H9 (cell line): ENCODE measurements around the gene DALRD3. TPM values are rescaled to one million over a fixed set of nuclear protein-coding genes. Genes with fewer than 3 reads are reported as not detected.

Source experiments
- DNase-seq: peaks from one replicate; pipeline ENCODE4 v3.0.0-alpha.2; 2017
- H2AFZ ChIP-seq: one replicate; pipeline ENCODE4 v1.6.1; 2013; ENCODE audit warnings: mild to moderate bottlenecking, low read length, control low read depth, moderate library complexity
- H2AK5ac ChIP-seq: 2 replicates; pipeline ENCODE4 v1.6.1; 2013; ENCODE audit warnings: low read length, control low read depth, mixed read lengths; ENCODE audit not compliant: insufficient read length
- H2BK120ac ChIP-seq: one replicate; pipeline ENCODE4 v1.6.1; 2013; ENCODE audit warnings: low read depth, mild to moderate bottlenecking, low read length, control low read depth, inconsistent platforms; ENCODE audit not compliant: poor library complexity, severe bottlenecking
- H2BK12ac ChIP-seq: 2 replicates; pipeline ENCODE4 v1.6.1; 2013; ENCODE audit warnings: low read length, control low read depth, mixed read lengths, low read depth; ENCODE audit not compliant: insufficient read length
- H2BK15ac ChIP-seq: 2 replicates; pipeline ENCODE4 v1.6.1; 2013; ENCODE audit warnings: low read depth, low read length, control low read depth
- H2BK20ac ChIP-seq: one replicate; pipeline ENCODE4 v1.6.1; 2013; ENCODE audit warnings: low read depth, mild to moderate bottlenecking, low read length, control low read depth, inconsistent platforms; ENCODE audit not compliant: poor library complexity, severe bottlenecking
- H2BK5ac ChIP-seq: 2 replicates; pipeline ENCODE4 v1.6.1; 2013; ENCODE audit warnings: low read length, control low read depth, mixed read lengths; ENCODE audit not compliant: insufficient read length
- H3K14ac ChIP-seq: 2 replicates; pipeline ENCODE4 v1.6.1; 2013; ENCODE audit warnings: low read length, control low read depth; ENCODE audit not compliant: insufficient read depth
- H3K18ac ChIP-seq: 2 replicates; pipeline ENCODE4 v1.6.1; 2013; ENCODE audit warnings: low read depth, mild to moderate bottlenecking, mixed read lengths, low read length, control low read depth; ENCODE audit not compliant: insufficient read length
- H3K23ac ChIP-seq: 2 replicates; pipeline ENCODE4 v1.6.1; 2013; ENCODE audit warnings: low read length, control low read depth, mixed read lengths, low read depth; ENCODE audit not compliant: insufficient read length
- H3K23me2 ChIP-seq: 2 replicates; pipeline ENCODE4 v1.6.1; 2013; ENCODE audit warnings: low read depth, mild to moderate bottlenecking, mixed read lengths, low read length, control low read depth; ENCODE audit not compliant: insufficient read length, poor library complexity, severe bottlenecking
- H3K27ac ChIP-seq: 2 replicates; pipeline ENCODE4 v1.5.1; 2013; ENCODE audit warnings: low read length, control low read depth, mixed read lengths, low read depth; ENCODE audit not compliant: insufficient read length
- H3K27me3 ChIP-seq: 2 replicates; pipeline ENCODE4 v1.6.1; 2013; ENCODE audit warnings: low read length, control low read depth, inconsistent platforms; ENCODE audit not compliant: insufficient read depth
- H3K4ac ChIP-seq: 2 replicates; pipeline ENCODE4 v1.6.1; 2013; ENCODE audit warnings: low read depth, mild to moderate bottlenecking, control low read depth, inconsistent platforms, low read length, moderate library complexity
- H3K4me1 ChIP-seq: 2 replicates; pipeline ENCODE4 v1.6.1; 2013; ENCODE audit warnings: low read length, control low read depth, inconsistent platforms; ENCODE audit not compliant: insufficient read depth
- H3K4me2 ChIP-seq: 2 replicates; pipeline ENCODE4 v1.6.1; 2013; ENCODE audit warnings: low read length, control low read depth, mixed read lengths; ENCODE audit not compliant: insufficient read length, insufficient read depth
- H3K56ac ChIP-seq: 2 replicates; pipeline ENCODE4 v1.6.1; 2013; ENCODE audit warnings: low read depth, mild to moderate bottlenecking, mixed read lengths, low read length, control low read depth; ENCODE audit not compliant: insufficient read length
- H3K79me1 ChIP-seq: 2 replicates; pipeline ENCODE4 v1.6.1; 2013; ENCODE audit warnings: low read depth, mild to moderate bottlenecking, moderate library complexity, low read length, control low read depth, inconsistent platforms; ENCODE audit not compliant: insufficient read depth, poor library complexity, severe bottlenecking
- H3K79me2 ChIP-seq: 2 replicates; pipeline ENCODE4 v1.6.1; 2013; ENCODE audit warnings: low read length, control low read depth, inconsistent platforms; ENCODE audit not compliant: insufficient read depth
- H3K9ac ChIP-seq: 2 replicates; pipeline ENCODE4 v1.6.1; 2013; ENCODE audit warnings: low read length, control low read depth, mixed read lengths; ENCODE audit not compliant: insufficient read length; ENCODE audit errors: extremely low read depth
- H3K9me3 ChIP-seq: one replicate; pipeline ENCODE4 v1.6.1; 2013; ENCODE audit warnings: low read depth, low read length, inconsistent platforms; ENCODE audit not compliant: control insufficient read depth
- H3T11ph ChIP-seq: one replicate; pipeline ENCODE4 v1.6.1; 2013; ENCODE audit warnings: mild to moderate bottlenecking, low read length, control low read depth, inconsistent platforms
- H4K20me1 ChIP-seq: one replicate; pipeline ENCODE4 v1.6.1; 2013; ENCODE audit not compliant: control insufficient read depth, insufficient read length, insufficient read depth
- H4K5ac ChIP-seq: 2 replicates; pipeline ENCODE4 v1.6.1; 2013; ENCODE audit warnings: low read depth, mild to moderate bottlenecking, mixed read lengths, low read length, control low read depth; ENCODE audit not compliant: insufficient read length
- H4K8ac ChIP-seq: replicated peaks from 2 replicates; pipeline ENCODE4 v1.6.1; 2013; ENCODE audit warnings: low read length, control low read depth, mixed read lengths, low read depth; ENCODE audit not compliant: insufficient read length
- H4K91ac ChIP-seq: 2 replicates; pipeline ENCODE4 v1.6.1; 2013; ENCODE audit warnings: low read depth, mild to moderate bottlenecking, moderate library complexity, mixed read lengths, low read length, control low read depth; ENCODE audit not compliant: insufficient read length
- H3K27ac Mint-ChIP-seq, 3 experiments: 2 replicates in 2 of 3; 3 replicates in 1 of 3; pipeline ENCODE4 v1.8.0; 2020 to 2021; ENCODE audit warnings: mixed read lengths in 3 of 3, mild to moderate bottlenecking in 1 of 3, moderate library complexity in 1 of 3
- H3K27me3 Mint-ChIP-seq: 2 replicates; pipeline ENCODE4 v1.8.0; 2021; ENCODE audit warnings: low read depth, mild to moderate bottlenecking, moderate library complexity, mixed read lengths
- H3K36me3 Mint-ChIP-seq, 3 experiments: 2 replicates in 2 of 3; 3 replicates in 1 of 3; pipeline ENCODE4 v1.8.0; 2020 to 2021; ENCODE audit warnings: low read depth in 3 of 3, mixed read lengths in 3 of 3; ENCODE audit not compliant: insufficient read depth in 1 of 3
- H3K4me1 Mint-ChIP-seq, 2 experiments: 2 replicates each; pipeline ENCODE4 v1.8.0; 2020; ENCODE audit warnings: mixed read lengths in 2 of 2
- H3K4me3 Mint-ChIP-seq, 2 experiments: 2 replicates in 1 of 2; 3 replicates in 1 of 2; pipeline ENCODE4 v1.8.0; 2020 to 2021; ENCODE audit warnings: mild to moderate bottlenecking in 2 of 2, mixed read lengths in 2 of 2, moderate library complexity in 1 of 2
- H3K9me3 Mint-ChIP-seq, 2 experiments: 2 replicates in 1 of 2; 3 replicates in 1 of 2; pipeline ENCODE4 v1.8.0; 2020; ENCODE audit warnings: mild to moderate bottlenecking in 2 of 2, mixed read lengths in 2 of 2, moderate library complexity in 1 of 2
- WGBS: extraction: QIAGEN DNeasy Blood & Tissue Kit; methylation state at CpG from one replicate; pipeline ENCODE4 v1.1.7; 2013; ENCODE audit warnings: missing lambda C conversion rate, low lambda C conversion rate, mixed read lengths; ENCODE audit not compliant: insufficient read length; ENCODE audit errors: extremely low coverage; 5-methylcytosine and 5-hydroxymethylcytosine counted together
- total RNA-seq: library from RNA; stranded (reverse); gene quantifications from 2 replicates; pipeline ENCODE4 v1.2.1, GENCODE V29; 2021
- TF ChIP-seq, protein P1 (sequence below): fragments of 200-600 bp; sonication (generic); conservative IDR thresholded peaks from 3 replicates; pipeline ENCODE4 v1.8.0; 2021; ENCODE audit warnings: antibody characterized with exemption, mild to moderate bottlenecking

DALRD3 gene
- total RNA-seq, 1 experiment from 2014 or later = 32.3 TPM

DNA sequence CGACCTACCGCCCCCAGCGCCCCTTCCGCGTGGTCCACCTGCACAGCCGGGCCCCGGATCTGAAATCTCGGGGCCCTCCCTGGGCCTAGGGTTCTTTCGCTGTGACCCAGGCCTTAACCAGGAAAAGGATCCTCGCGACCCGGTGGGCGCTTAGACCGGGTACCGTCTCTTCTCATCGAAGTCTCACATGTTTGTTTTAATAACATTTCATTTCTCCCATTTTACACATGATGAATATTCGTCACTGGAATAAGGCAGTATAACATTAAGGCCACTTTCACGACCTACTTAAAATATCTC is 277 bp upstream of the DALRD3 start:
- Histone ChIP-seq H3K14ac (no peak overlapping the region), H3K9ac (no peak overlapping the region), H3T11ph (no peak overlapping the region), H2BK120ac (no peak overlapping the region), H2AFZ (no peak overlapping the region), H2BK20ac (no peak overlapping the region), H3K79me1 (no peaks in the 10 kb centered on the region), H3K4me1 (no peaks in the 10 kb centered on the region), H3K4me2 (peak overlapping the region; percentile 37), H3K23me2 (peaks cover 22% of the 10 kb centered on the region), H3K4ac (no peak overlapping the region), H2BK15ac (no peak overlapping the region), H4K20me1 (peaks cover 2% of the 10 kb centered on the region), H2BK5ac (no peak overlapping the region), H3K27me3 (no peaks in the 10 kb centered on the region), H4K5ac (no peak overlapping the region), H2BK12ac (no peak overlapping the region), H2AK5ac (no peak overlapping the region), H3K23ac (no peak overlapping the region), H3K56ac (no peak overlapping the region), H3K18ac (no peak overlapping the region), H3K79me2 (no peaks in the 10 kb centered on the region), H4K8ac (no peak overlapping the region), H3K9me3 (no peaks in the 10 kb centered on the region), H3K27ac (no peak overlapping the region), H4K91ac (no peak overlapping the region)
- Mint-ChIP-seq H3K27ac (peak overlapping the region; percentile 38 to 87 (median 42); a peak in 6 of 7 replicates), H3K4me3 (peak overlapping the region; percentile 91 to 95), H3K36me3 (peaks cover 21 to 43% (median 37%) of the 10 kb centered on the region in 3 experiments), H3K27me3 (no peaks in the 10 kb centered on the region), H3K9me3 (no peaks in the 10 kb centered on the region), H3K4me1 (peaks cover 27 to 28% of the 10 kb centered on the region in 2 experiments)
- WGBS = no CpG with 5 or more reads among the region's 18 CpGs
- DNase-seq = no peak
- TF ChIP-seq, protein P1, sequence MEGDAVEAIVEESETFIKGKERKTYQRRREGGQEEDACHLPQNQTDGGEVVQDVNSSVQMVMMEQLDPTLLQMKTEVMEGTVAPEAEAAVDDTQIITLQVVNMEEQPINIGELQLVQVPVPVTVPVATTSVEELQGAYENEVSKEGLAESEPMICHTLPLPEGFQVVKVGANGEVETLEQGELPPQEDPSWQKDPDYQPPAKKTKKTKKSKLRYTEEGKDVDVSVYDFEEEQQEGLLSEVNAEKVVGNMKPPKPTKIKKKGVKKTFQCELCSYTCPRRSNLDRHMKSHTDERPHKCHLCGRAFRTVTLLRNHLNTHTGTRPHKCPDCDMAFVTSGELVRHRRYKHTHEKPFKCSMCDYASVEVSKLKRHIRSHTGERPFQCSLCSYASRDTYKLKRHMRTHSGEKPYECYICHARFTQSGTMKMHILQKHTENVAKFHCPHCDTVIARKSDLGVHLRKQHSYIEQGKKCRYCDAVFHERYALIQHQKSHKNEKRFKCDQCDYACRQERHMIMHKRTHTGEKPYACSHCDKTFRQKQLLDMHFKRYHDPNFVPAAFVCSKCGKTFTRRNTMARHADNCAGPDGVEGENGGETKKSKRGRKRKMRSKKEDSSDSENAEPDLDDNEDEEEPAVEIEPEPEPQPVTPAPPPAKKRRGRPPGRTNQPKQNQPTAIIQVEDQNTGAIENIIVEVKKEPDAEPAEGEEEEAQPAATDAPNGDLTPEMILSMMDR = 0 out of 3 replicates have a peak, but pooled peaks have one; percentile 3
